IPS-18c (cell line): ENCODE measurements around the gene HDAC7.
"Not testable (repeated sequence)": the region's sequence is repeated elsewhere in the genome, so short reads cannot be mapped to it uniquely, and the experiment has no call there.

Experiments
- H3K4me3 ChIP-seq: 2 replicates; pipeline ENCODE4 v1.7.0; 2013; ENCODE audit warnings: low read depth, mild to moderate bottlenecking, low read length, moderate library complexity; ENCODE audit not compliant: insufficient read depth
- H3K9me3 ChIP-seq: one replicate; pipeline ENCODE4 v1.6.1; 2013; ENCODE audit warnings: mild to moderate bottlenecking, low read length, moderate library complexity; ENCODE audit not compliant: control insufficient read depth, insufficient read depth

HDAC7 gene

GRCh38 chr12:47852096-47852571, 32.4 kb upstream of the HDAC7 start:
- Histone ChIP-seq H3K9me3 (no peaks in the 10 kb centered on the region), H3K4me3 (no peak overlapping the region)

GRCh38 chr12:47851303-47851952, 31.7 kb upstream of the HDAC7 start:
- Histone ChIP-seq H3K9me3 (no peaks in the 10 kb centered on the region), H3K4me3 (no peak overlapping the region)

GRCh38 chr12:47850153-47851084, 30.7 kb upstream of the HDAC7 start:
- H3K4me3 ChIP-seq: no peak overlapping the region
- H3K9me3 ChIP-seq: no peaks in the 10 kb centered on the region

GRCh38 chr12:47849261-47849660, 29.6 kb upstream of the HDAC7 start:
- no peak overlapping the region for H3K4me3 ChIP-seq
- H3K9me3 ChIP-seq: no peaks in the 10 kb centered on the region

- Histone ChIP-seq H3K9me3 (no peaks in the 10 kb centered on the region), H3K4me3 (no peak overlapping the region)
These were observed 29.1 kb upstream of the HDAC7 start for GRCh38 chr12:47848853-47849252.

- no peaks in the 10 kb centered on the region for H3K9me3 ChIP-seq
- H3K4me3 ChIP-seq: no peak overlapping the region; the same call in 1 of the 2 replicates
These were observed 26.7 kb upstream of the HDAC7 start for GRCh38 chr12:47846294-47846996.

GRCh38 chr12:47845081-47845480, 25.4 kb upstream of the HDAC7 start:
- no peaks in the 10 kb centered on the region for H3K9me3 ChIP-seq
- no peak overlapping the region for H3K4me3 ChIP-seq

- H3K4me3 ChIP-seq: no peak overlapping the region
These were observed 24.7 kb upstream of the HDAC7 start for GRCh38 chr12:47844264-47845019.

GRCh38 chr12:47843226-47843980, 23.7 kb upstream of the HDAC7 start:
- no peaks in the 10 kb centered on the region for H3K9me3 ChIP-seq
- H3K4me3 ChIP-seq: no peak overlapping the region

More at GRCh38 chr12:47844264-47845019, 24.7 kb upstream of the HDAC7 start:
- H3K9me3 ChIP-seq: no peaks in the 10 kb centered on the region

- H3K9me3 ChIP-seq, H3K4me3 ChIP-seq: not testable (repeated sequence)
These were observed 22.8 kb upstream of the HDAC7 start for GRCh38 chr12:47842543-47842942.

GRCh38 chr12:47841910-47842309, 22.2 kb upstream of the HDAC7 start:
- Histone ChIP-seq H3K9me3 (no peaks in the 10 kb centered on the region), H3K4me3 (no peak overlapping the region)

- no peaks in the 10 kb centered on the region for H3K9me3 ChIP-seq
- no peak overlapping the region for H3K4me3 ChIP-seq
These were observed 21.8 kb upstream of the HDAC7 start for GRCh38 chr12:47841501-47841900.

- Histone ChIP-seq H3K4me3 (no peak overlapping the region), H3K9me3 (no peaks in the 10 kb centered on the region)
These were observed 20.9 kb upstream of the HDAC7 start for GRCh38 chr12:47840571-47840970.

- Histone ChIP-seq H3K9me3 (no peaks in the 10 kb centered on the region), H3K4me3 (no peak overlapping the region)
These were observed 19.6 kb upstream of the HDAC7 start for GRCh38 chr12:47839214-47839876.

GRCh38 chr12:47838286-47838931, 18.7 kb upstream of the HDAC7 start:
- Histone ChIP-seq H3K9me3 (no peaks in the 10 kb centered on the region), H3K4me3 (no peak overlapping the region)
